HepG2 (cell line): ENCODE data around the gene CCDC93. TPM values are rescaled to one million over a fixed set of nuclear protein-coding genes. Genes with fewer than 3 reads are reported as not detected.

Experiments
- DBP ChIP-seq: sonication (generic); formaldehyde crosslinking; IDR thresholded peaks from 2 replicates; pipeline ENCODE4 v1.4.0; 2020; ENCODE audit warnings: missing genetic modification reagents; ENCODE audit errors: not compliant biosample characterization
- EED ChIP-seq: sonication (generic); formaldehyde crosslinking; IDR thresholded peaks from 2 replicates; pipeline ENCODE4 v1.5.0; 2020; ENCODE audit warnings: mild to moderate bottlenecking, missing genetic modification reagents
- GATAD1 ChIP-seq: IDR thresholded peaks from 2 replicates; pipeline ENCODE4 v1.6.1; 2016; ENCODE audit warnings: missing genetic modification reagents, missing compliant biosample characterization
- HMG20B ChIP-seq: conservative IDR thresholded peaks from 2 replicates; pipeline ENCODE4 v1.6.1; 2016; ENCODE audit warnings: missing genetic modification reagents, missing compliant biosample characterization
- IRX3 ChIP-seq: sonication (generic); formaldehyde crosslinking; IDR thresholded peaks from 2 replicates; pipeline ENCODE4 v1.8.1; 2023; ENCODE audit warnings: mild to moderate bottlenecking, low read depth, missing genetic modification reagents, borderline replicate concordance
- JARID2 ChIP-seq: sonication (generic); formaldehyde crosslinking; IDR thresholded peaks from 2 replicates; pipeline ENCODE4 v1.8.1; 2023; ENCODE audit warnings: missing genetic modification reagents, inconsistent platforms; ENCODE audit not compliant: insufficient replicate concordance
- MXI1 ChIP-seq: IDR thresholded peaks from 3 replicates; pipeline ENCODE4 v1.6.1; 2012; ENCODE audit warnings: low read depth, low read length, inconsistent platforms, borderline replicate concordance
- NBN ChIP-seq: fragments of 450-650 bp; conservative IDR thresholded peaks from 2 replicates; pipeline ENCODE4 v1.6.1; 2017
- ONECUT2 ChIP-seq: sonication (generic); formaldehyde crosslinking; IDR thresholded peaks from 2 replicates; pipeline ENCODE4 v1.4.0; 2020; ENCODE audit warnings: missing genetic modification reagents
- SALL1 ChIP-seq: sonication (generic); formaldehyde crosslinking; IDR thresholded peaks from 2 replicates; pipeline ENCODE4 v1.8.0; 2022; ENCODE audit warnings: mild to moderate bottlenecking, missing genetic modification reagents
- SP5 ChIP-seq: IDR thresholded peaks from 2 replicates; pipeline ENCODE4 v1.6.1; 2016; ENCODE audit warnings: low read depth, borderline replicate concordance
- TEF ChIP-seq: sonication (generic); formaldehyde crosslinking; IDR thresholded peaks from 2 replicates; pipeline ENCODE4 v1.5.0; 2020; ENCODE audit warnings: missing genetic modification reagents
- THAP9 ChIP-seq: sonication (generic); formaldehyde crosslinking; IDR thresholded peaks from 2 replicates; pipeline ENCODE4; 2020; ENCODE audit warnings: missing genetic modification reagents, mild to moderate bottlenecking, borderline replicate concordance
- ZNF143 ChIP-seq: sonication (generic); formaldehyde crosslinking; IDR thresholded peaks from 2 replicates; pipeline ENCODE4 v1.4.0; 2020; ENCODE audit warnings: missing genetic modification reagents
- ZNF556 ChIP-seq: sonication (generic); formaldehyde crosslinking; IDR thresholded peaks from 2 replicates; pipeline ENCODE4 v1.4.0; 2020; ENCODE audit warnings: mild to moderate bottlenecking, missing genetic modification reagents, borderline replicate concordance
- ZNF557 ChIP-seq: sonication (generic); formaldehyde crosslinking; IDR thresholded peaks from 2 replicates; pipeline ENCODE4 v1.4.0; 2020; ENCODE audit warnings: missing genetic modification reagents
- ZNF724P ChIP-seq: sonication (generic); formaldehyde crosslinking; IDR thresholded peaks from 2 replicates; pipeline ENCODE4 v1.8.0; 2022; ENCODE audit warnings: missing genetic modification reagents, borderline replicate concordance
- ZNF747 ChIP-seq: sonication (generic); formaldehyde crosslinking; IDR thresholded peaks from 2 replicates; pipeline ENCODE4 v1.8.1; 2023; ENCODE audit warnings: missing genetic modification reagents, mild to moderate bottlenecking, borderline replicate concordance
- ZNF788 ChIP-seq: sonication (generic); formaldehyde crosslinking; IDR thresholded peaks from 2 replicates; pipeline ENCODE4 v1.5.0; 2020; ENCODE audit warnings: mild to moderate bottlenecking, missing genetic modification reagents, borderline replicate concordance
- polyA plus RNA-seq, 8 experiments: library from polyadenylated mRNA; depleted of rRNA in 3 of 8; stranded (reverse) in 7 of 8; unstranded in 1 of 8; fragments of >200 nt; fragmentation: Illumina TruSeq in 4 of 8; extraction: Trizol in 4 of 8; gene quantifications; 2 replicates each; pipeline versions ENCODE4 v1.2.1 to v1.2.3, GENCODE V29; 2011 to 2016; ENCODE audit warnings: low read depth in 4 of 8, missing spikeins in 1 of 8, mixed read lengths in 1 of 8; ENCODE audit not compliant: insufficient read depth in 1 of 8
- total RNA-seq, 5 experiments: library from RNA; depleted of rRNA; stranded (reverse); fragments of >200 nt; fragmentation: Illumina TruSeq; extraction: Trizol; gene quantifications; 2 replicates each; pipeline ENCODE4 v1.2.3, GENCODE V29; 2016; ENCODE audit warnings: low read depth in 1 of 5
- TF ChIP-seq, protein P1 (sequence below): sonication (generic); formaldehyde crosslinking; IDR thresholded peaks from 2 replicates; pipeline ENCODE4 v1.4.0; 2020; ENCODE audit warnings: missing genetic modification reagents, borderline replicate concordance
- TF ChIP-seq, protein P2 (sequence below): sonication (generic); formaldehyde crosslinking; IDR thresholded peaks from 2 replicates; pipeline ENCODE4 v1.8.0; 2022; ENCODE audit warnings: missing genetic modification reagents, mild to moderate bottlenecking, borderline replicate concordance

Gene CCDC93
- total and polyA plus RNA-seq, 2 of the 13 experiments (the other 11 are each of a cell fraction or from before 2014, with no cell fraction given): 37.2 to 53.2 TPM

- no peak for TF ChIP-seq THAP9 (CRISPR knock-in tag)
- TF ChIP-seq, protein P1, sequence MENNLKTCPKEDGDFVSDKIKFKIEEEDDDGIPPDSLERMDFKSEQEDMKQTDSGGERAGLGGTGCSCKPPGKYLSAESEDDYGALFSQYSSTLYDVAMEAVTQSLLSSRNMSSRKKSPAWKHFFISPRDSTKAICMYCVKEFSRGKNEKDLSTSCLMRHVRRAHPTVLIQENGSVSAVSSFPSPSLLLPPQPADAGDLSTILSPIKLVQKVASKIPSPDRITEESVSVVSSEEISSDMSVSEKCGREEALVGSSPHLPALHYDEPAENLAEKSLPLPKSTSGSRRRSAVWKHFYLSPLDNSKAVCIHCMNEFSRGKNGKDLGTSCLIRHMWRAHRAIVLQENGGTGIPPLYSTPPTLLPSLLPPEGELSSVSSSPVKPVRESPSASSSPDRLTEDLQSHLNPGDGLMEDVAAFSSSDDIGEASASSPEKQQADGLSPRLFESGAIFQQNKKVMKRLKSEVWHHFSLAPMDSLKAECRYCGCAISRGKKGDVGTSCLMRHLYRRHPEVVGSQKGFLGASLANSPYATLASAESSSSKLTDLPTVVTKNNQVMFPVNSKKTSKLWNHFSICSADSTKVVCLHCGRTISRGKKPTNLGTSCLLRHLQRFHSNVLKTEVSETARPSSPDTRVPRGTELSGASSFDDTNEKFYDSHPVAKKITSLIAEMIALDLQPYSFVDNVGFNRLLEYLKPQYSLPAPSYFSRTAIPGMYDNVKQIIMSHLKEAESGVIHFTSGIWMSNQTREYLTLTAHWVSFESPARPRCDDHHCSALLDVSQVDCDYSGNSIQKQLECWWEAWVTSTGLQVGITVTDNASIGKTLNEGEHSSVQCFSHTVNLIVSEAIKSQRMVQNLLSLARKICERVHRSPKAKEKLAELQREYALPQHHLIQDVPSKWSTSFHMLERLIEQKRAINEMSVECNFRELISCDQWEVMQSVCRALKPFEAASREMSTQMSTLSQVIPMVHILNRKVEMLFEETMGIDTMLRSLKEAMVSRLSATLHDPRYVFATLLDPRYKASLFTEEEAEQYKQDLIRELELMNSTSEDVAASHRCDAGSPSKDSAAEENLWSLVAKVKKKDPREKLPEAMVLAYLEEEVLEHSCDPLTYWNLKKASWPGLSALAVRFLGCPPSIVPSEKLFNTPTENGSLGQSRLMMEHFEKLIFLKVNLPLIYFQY (CRISPR knock-in tag): peak; percentile 0; the same call in 1 of the 2 replicates
- no peak for TF ChIP-seq TEF (CRISPR knock-in tag)
- no peak for TF ChIP-seq NBN
- 0 out of 2 replicates have a peak, but pooled peaks have one; percentile 11 for TF ChIP-seq ZNF724P (CRISPR knock-in tag)
- TF ChIP-seq MXI1: 0 out of 3 replicates have a peak, but pooled peaks have one; percentile 19
- TF ChIP-seq GATAD1 (CRISPR knock-in tag): no peak
- peak; percentile 94 for TF ChIP-seq EED (CRISPR knock-in tag)
- TF ChIP-seq IRX3 (CRISPR knock-in tag): no peak
- peak; percentile 48 for TF ChIP-seq DBP (CRISPR knock-in tag)
- no peak for TF ChIP-seq HMG20B (CRISPR knock-in tag)
- peak; percentile 77; the same call in 1 of the 2 replicates for TF ChIP-seq ZNF788 (CRISPR knock-in tag)
- 0 out of 2 replicates have a peak, but pooled peaks have one; percentile 42 for TF ChIP-seq SALL1 (CRISPR knock-in tag)
- TF ChIP-seq SP5: peak; percentile 1; the same call in 1 of the 2 replicates
- no peak for TF ChIP-seq ZNF143
- TF ChIP-seq, protein P2, sequence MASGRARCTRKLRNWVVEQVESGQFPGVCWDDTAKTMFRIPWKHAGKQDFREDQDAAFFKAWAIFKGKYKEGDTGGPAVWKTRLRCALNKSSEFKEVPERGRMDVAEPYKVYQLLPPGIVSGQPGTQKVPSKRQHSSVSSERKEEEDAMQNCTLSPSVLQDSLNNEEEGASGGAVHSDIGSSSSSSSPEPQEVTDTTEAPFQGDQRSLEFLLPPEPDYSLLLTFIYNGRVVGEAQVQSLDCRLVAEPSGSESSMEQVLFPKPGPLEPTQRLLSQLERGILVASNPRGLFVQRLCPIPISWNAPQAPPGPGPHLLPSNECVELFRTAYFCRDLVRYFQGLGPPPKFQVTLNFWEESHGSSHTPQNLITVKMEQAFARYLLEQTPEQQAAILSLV (CRISPR knock-in tag): no peak
- TF ChIP-seq ZNF557 (CRISPR knock-in tag): no peak
- no peak for TF ChIP-seq JARID2 (CRISPR knock-in tag)
- TF ChIP-seq ZNF556 (CRISPR knock-in tag): no peak
- TF ChIP-seq ONECUT2 (CRISPR knock-in tag): 0 out of 2 replicates have a peak, but pooled peaks have one; percentile 22
- peak; percentile 66; the same call in 1 of the 2 replicates for TF ChIP-seq ZNF747 (CRISPR knock-in tag)
Measured at GRCh38 chr2:118014492-118014824, 588 bp upstream of the CCDC93 start (continued).
